ENCODE measurements around the gene C19orf25. TPM values are rescaled to one million over a fixed set of nuclear protein-coding genes. Genes with fewer than 3 reads are reported as not detected.

C19orf25 gene
- total and polyA plus RNA-seq, 4 donors = 24.1 to 42.6 (median 34.5) TPM

GRCh38 chr19:1494115-1494815 is 15.2 kb upstream of the C19orf25 start:
- no peak for DNase-seq
- H3K27me3 ChIP-seq (ENCODE audit: control insufficient read depth in 3 of 3, insufficient read depth in 3 of 3, low read length in 2 of 3) = peaks cover 3 to 12% (median 5%) of the 10 kb centered on the region in 3 donors
- peaks cover 0 to 2% (median 0%) of the 10 kb centered on the region in 4 donors for H3K9me3 ChIP-seq (ENCODE audit: control insufficient read depth in 4 of 4, insufficient read depth in 3 of 4, low read length in 3 of 4)
- no peak overlapping the region for H3K9ac ChIP-seq (ENCODE audit: insufficient read depth in 1 of 2, low read length in 2 of 2)
- ATAC-seq (ENCODE audit: insufficient read depth, low FRiP score) = no peak
- no peak overlapping the region for H3K4me3 ChIP-seq
- H3K36me3 ChIP-seq (ENCODE audit: control insufficient read depth in 4 of 4, insufficient read depth in 4 of 4, low read length in 4 of 4) = no peaks in the 10 kb centered on the region
- H3K27ac ChIP-seq (ENCODE audit: low read depth in 1 of 2, low read length in 1 of 2) = no peak overlapping the region
- TF ChIP-seq CTCF (IDR thresholded peaks at IDR 0.05; ENCODE audit: control extremely low read depth, extremely low read depth) = no peak
- H3K4me1 ChIP-seq (ENCODE audit: control insufficient read depth in 5 of 5, insufficient read depth in 5 of 5, low read length in 5 of 5) = peaks cover 0 to 15% (median 3%) of the 10 kb centered on the region in 5 donors
- WGBS, 2 donors = 68 to 80% methylated on average over 15 of the region's 15 CpGs

GRCh38 chr19:1492474-1493006 is 13.5 kb upstream of the C19orf25 start:
- 75 to 87% methylated on average over 10 of the region's 10 CpGs for WGBS, 2 donors
- Histone ChIP-seq H3K27ac (ENCODE audit: low read depth in 1 of 2, low read length in 1 of 2) (no peak overlapping the region), H3K9ac (ENCODE audit: insufficient read depth in 1 of 2, low read length in 2 of 2) (no peak overlapping the region), H3K36me3 (ENCODE audit: control insufficient read depth in 4 of 4, insufficient read depth in 4 of 4, low read length in 4 of 4) (no peaks in the 10 kb centered on the region), H3K9me3 (ENCODE audit: control insufficient read depth in 4 of 4, insufficient read depth in 3 of 4, low read length in 3 of 4) (peaks cover 0 to 2% (median 0%) of the 10 kb centered on the region in 4 donors), H3K27me3 (ENCODE audit: control insufficient read depth in 3 of 3, insufficient read depth in 3 of 3, low read length in 2 of 3) (peaks cover 3 to 12% (median 5%) of the 10 kb centered on the region in 3 donors), H3K4me1 (ENCODE audit: control insufficient read depth in 5 of 5, insufficient read depth in 5 of 5, low read length in 5 of 5) (peaks cover 0 to 15% (median 3%) of the 10 kb centered on the region in 5 donors), H3K4me3 (no peak overlapping the region)
- no peak for TF ChIP-seq CTCF (IDR thresholded peaks at IDR 0.05; ENCODE audit: control extremely low read depth, extremely low read depth)
- no peak for DNase-seq
- no peak for ATAC-seq (ENCODE audit: insufficient read depth, low FRiP score)

- H3K27me3 ChIP-seq (ENCODE audit: control insufficient read depth in 3 of 3, insufficient read depth in 3 of 3, low read length in 2 of 3) = peaks cover 0 to 12% (median 2%) of the 10 kb centered on the region in 3 donors
These were observed 12.8 kb upstream of the C19orf25 start for GRCh38 chr19:1491849-1492170.

More at GRCh38 chr19:1491849-1492170, 12.8 kb upstream of the C19orf25 start:
- DNase-seq (no peak), ATAC-seq (ENCODE audit: insufficient read depth, low FRiP score) (no peak)
- no peak for TF ChIP-seq CTCF (IDR thresholded peaks at IDR 0.05; ENCODE audit: control extremely low read depth, extremely low read depth)
- H3K9ac ChIP-seq (ENCODE audit: insufficient read depth in 1 of 2, low read length in 2 of 2) = no peak overlapping the region
- H3K4me1 ChIP-seq (ENCODE audit: control insufficient read depth in 5 of 5, insufficient read depth in 5 of 5, low read length in 5 of 5) = peaks cover 0 to 15% (median 3%) of the 10 kb centered on the region in 5 donors
- WGBS, 2 donors = 50 to 58% methylated on average over 12 of the region's 12 CpGs
- no peak overlapping the region for H3K4me3 ChIP-seq
- H3K27ac ChIP-seq (ENCODE audit: low read depth in 1 of 2, low read length in 1 of 2) = no peak overlapping the region
- H3K36me3 ChIP-seq (ENCODE audit: control insufficient read depth in 4 of 4, insufficient read depth in 4 of 4, low read length in 4 of 4) = no peaks in the 10 kb centered on the region
- peaks cover 0 to 2% (median 0%) of the 10 kb centered on the region in 4 donors for H3K9me3 ChIP-seq (ENCODE audit: control insufficient read depth in 4 of 4, insufficient read depth in 3 of 4, low read length in 3 of 4)

All from lung (tissue), 12 donors.